Endothelial cell of umbilical vein (primary cell): ENCODE data around the gene GPR158. TPM values are rescaled to one million over a fixed set of nuclear protein-coding genes. Genes with fewer than 3 reads are reported as not detected.

Experiments used
- BruUV-seq: library from RNA; stranded (reverse); fragments of 400-500 nt; replicated peaks from 2 replicates; lab custom pipeline; 2021; lab: Mats Ljungman, UMichigan
- CTCF ChIA-PET: fragments of 300-600, 350-600 bp; sonication (Branson Sonifier 250); formaldehyde crosslinking; loops from one replicate; lab custom pipeline; 2021; ENCODE audit warnings: antibody characterized with exemption, inconsistent platforms; lab: Charles Lee
- POLR2A ChIA-PET: fragments of 300-600, 350-600 bp; sonication (Branson Sonifier 250); formaldehyde crosslinking; loops from one replicate; lab custom pipeline; 2021; ENCODE audit warnings: antibody characterized with exemption, inconsistent platforms; lab: Charles Lee
- DNase-seq: peaks from one replicate; pipeline ENCODE4 v3.0.0-alpha.2; 2011; ENCODE audit warnings: low read depth, low spot score
- FAIRE-seq: peaks from 2 replicates; lab custom pipeline; 2011; peaks lifted over from hg19 to GRCh38; lab: Jason Lieb, UNC
- H2AFZ ChIP-seq: 2 replicates; pipeline ENCODE4 v1.6.0; 2012; ENCODE audit warnings: low read depth, low read length, control low read depth, inconsistent platforms
- H3K27ac ChIP-seq: 2 replicates; pipeline ENCODE4 v1.5.1; 2011; ENCODE audit warnings: low read depth, mild to moderate bottlenecking, control low read depth, low read length, moderate library complexity; ENCODE audit not compliant: insufficient read depth
- H3K27me3 ChIP-seq, 2 experiments: 2 replicates each; pipeline versions ENCODE4 v1.6.0 to v1.6.1; 2011; ENCODE audit warnings: low read length in 2 of 2, mixed read lengths in 1 of 2; ENCODE audit not compliant: control insufficient read depth in 2 of 2, insufficient read depth in 2 of 2
- H3K36me3 ChIP-seq, 2 experiments: 2 replicates in 1 of 2; 3 replicates in 1 of 2; pipeline ENCODE4 v1.5.1; 2011; ENCODE audit warnings: low read length in 2 of 2, mild to moderate bottlenecking in 1 of 2, moderate library complexity in 1 of 2; ENCODE audit not compliant: control insufficient read depth in 2 of 2, insufficient read depth in 2 of 2; ENCODE audit errors: extremely low read depth in 1 of 2
- H3K4me1 ChIP-seq: 3 replicates; pipeline ENCODE4 v1.5.1; 2011; ENCODE audit warnings: mild to moderate bottlenecking, low read length; ENCODE audit not compliant: control insufficient read depth, insufficient read depth; ENCODE audit errors: extremely low read depth
- H3K4me2 ChIP-seq: 2 replicates; pipeline ENCODE4 v1.6.1; 2011; ENCODE audit warnings: low read length, control low read depth, mixed read lengths; ENCODE audit not compliant: insufficient read depth
- H3K4me3 ChIP-seq, 3 experiments: fragments of 200-600 bp in 1 of 3; sonication (generic), shearing (Covaris generic) in 1 of 3; replicated peaks in 1 of 3; 2 replicates each; pipeline ENCODE4 v1.5.1; 2011 to 2016; ENCODE audit warnings: control low read depth in 3 of 3, low read length in 3 of 3, mild to moderate bottlenecking in 2 of 3, inconsistent platforms in 1 of 3, low read depth in 1 of 3, moderate library complexity in 1 of 3; ENCODE audit not compliant: insufficient read depth in 1 of 3
- H3K79me2 ChIP-seq: 2 replicates; pipeline ENCODE4 v1.6.0; 2012; ENCODE audit warnings: low read length, inconsistent platforms; ENCODE audit not compliant: control insufficient read depth, insufficient read depth
- H3K9ac ChIP-seq: replicated peaks from 2 replicates; pipeline ENCODE3; 2011; ENCODE audit warnings: low read length, control low read depth; ENCODE audit not compliant: insufficient read depth; ENCODE audit errors: extremely low read depth
- H3K9me1 ChIP-seq: replicated peaks from 3 replicates; pipeline ENCODE4 v1.6.0; 2011; ENCODE audit warnings: mild to moderate bottlenecking, low read length; ENCODE audit not compliant: control insufficient read depth, insufficient read depth; ENCODE audit errors: extremely low read depth
- H3K9me3 ChIP-seq: replicated peaks from 2 replicates; pipeline ENCODE4 v1.5.1; 2012; ENCODE audit warnings: low read length, inconsistent platforms; ENCODE audit not compliant: control insufficient read depth, insufficient read depth
- H4K20me1 ChIP-seq: replicated peaks from 2 replicates; pipeline ENCODE3; 2011; ENCODE audit warnings: mild to moderate bottlenecking, low read length; ENCODE audit not compliant: control insufficient read depth, insufficient read depth; ENCODE audit errors: extremely low read depth
- CTCF ChIP-seq, 2 donors: IDR thresholded peaks; 1 replicate in 1 of 2; 2 replicates in 1 of 2; pipeline ENCODE4 v1.5.1; 2011; ENCODE audit warnings: low read length in 2 of 2, mild to moderate bottlenecking in 2 of 2, moderate library complexity in 2 of 2, control low read depth in 1 of 2, inconsistent platforms in 1 of 2, low read depth in 1 of 2; ENCODE audit not compliant: insufficient read depth in 1 of 2; ENCODE audit errors: extremely low read depth in 1 of 2
- EZH2 ChIP-seq: IDR thresholded peaks from 2 replicates; pipeline ENCODE4 v1.6.1; 2012; ENCODE audit warnings: borderline replicate concordance, low read depth, mild to moderate bottlenecking, moderate library complexity, low read length, inconsistent platforms; ENCODE audit not compliant: severe bottlenecking
- FOS ChIP-seq: IDR thresholded peaks from 2 replicates; pipeline ENCODE4 v1.6.1; 2011; ENCODE audit warnings: mild to moderate bottlenecking, low read length, moderate library complexity, borderline replicate concordance; ENCODE audit not compliant: insufficient read depth
- GATA2 ChIP-seq: IDR thresholded peaks from 2 replicates; pipeline ENCODE4 v1.7.0; 2011; ENCODE audit warnings: low read depth, mild to moderate bottlenecking, moderate library complexity, mixed read lengths, low read length; ENCODE audit not compliant: insufficient read length, insufficient read depth
- JUN ChIP-seq: IDR thresholded peaks from 2 replicates; pipeline ENCODE4 v1.6.1; 2011; ENCODE audit warnings: borderline replicate concordance, low read depth; ENCODE audit not compliant: insufficient read length, insufficient read depth
- MAX ChIP-seq: IDR thresholded peaks from 2 replicates; pipeline ENCODE4 v1.6.1; 2011; ENCODE audit not compliant: insufficient read depth, insufficient read length
- MYC ChIP-seq: IDR thresholded peaks from one replicate; pipeline ENCODE4 v1.6.1; 2011; ENCODE audit warnings: mild to moderate bottlenecking, low read depth, low read length
- POLR2A ChIP-seq: IDR thresholded peaks from 2 replicates; pipeline ENCODE4 v1.6.1; 2012; ENCODE audit warnings: low read depth, mild to moderate bottlenecking, control low read depth, low read length
- POLR2AphosphoS5 ChIP-seq: IDR thresholded peaks from 2 replicates; pipeline ENCODE4 v1.6.1; 2012; ENCODE audit warnings: low read depth, mild to moderate bottlenecking, control low read depth, low read length, moderate library complexity; ENCODE audit not compliant: insufficient read depth
- dilution Hi-C: fragments of 300-500 bp; cut with MboI; formaldehyde crosslinking; loops from one replicate; pipeline ENCODE4 v1.15.0; 2019; ENCODE audit warnings: low sequenced_read_pairs; ENCODE audit not compliant: extremely low pct_ligation_motif_present
- intact Hi-C: fragments of 100-400 bp; cut with micrococcal nuclease; formaldehyde crosslinking; loops from one replicate; pipeline ENCODE4 v1.10.0; 2022
- polyA plus RNA-seq, 4 experiments: library from polyadenylated mRNA; depleted of rRNA in 3 of 4; stranded (reverse) in 3 of 4; unstranded in 1 of 4; fragments of >200 nt; gene quantifications; 2 replicates each; pipeline versions ENCODE4 v1.2.1 to v1.2.3, GENCODE V29; 2011 to 2012; ENCODE audit warnings: missing spikeins in 1 of 4
- total RNA-seq: library from RNA; stranded (reverse); gene quantifications from 2 replicates; pipeline ENCODE4 v1.2.3, GENCODE V29; 2021

The GPR158 gene
- total and polyA plus RNA-seq, 2 donors (not counting 3 experiments of a cell fraction or from before 2014, with no cell fraction given) = not detected

GRCh38 chr10:25169740-25170139 lies 5.1 kb upstream of the GPR158 start:
- dilution Hi-C loops (no loop called here), intact Hi-C loops (no loop called here)
- no peaks in the 10 kb centered on the region for H3K9me3 ChIP-seq
- TF ChIP-seq JUN = no peak
- TF ChIP-seq FOS = no peak
- TF ChIP-seq POLR2AphosphoS5 = no peak
- TF ChIP-seq MAX = no peak
- TF ChIP-seq GATA2 = no peak
- TF ChIP-seq POLR2A = no peak
- no peak for TF ChIP-seq MYC
- no peak for TF ChIP-seq CTCF (IDR thresholded peaks at IDR 0.05; ENCODE audit: extremely low read depth in 1 of 2, insufficient read depth in 1 of 2, low read depth in 1 of 2, low read length in 2 of 2)
- TF ChIP-seq EZH2 = no peak
- peaks cover 0 to 1% of the 10 kb centered on the region in 2 experiments for H3K27me3 ChIP-seq
- FAIRE-seq (no peak), DNase-seq (no peak)
- H3K9me1 ChIP-seq = no peaks in the 10 kb centered on the region
- H4K20me1 ChIP-seq = no peaks in the 10 kb centered on the region
- no peaks in the 10 kb centered on the region for H3K4me1 ChIP-seq
- ChIA-PET POLR2A (no interaction called here), CTCF (no interaction called here)
- no peak overlapping the region for H3K4me3 ChIP-seq
- no peaks in the 10 kb centered on the region for H3K36me3 ChIP-seq
- H3K9ac ChIP-seq = no peak overlapping the region
- H3K27ac ChIP-seq = no peak overlapping the region
- H2AFZ ChIP-seq = no peak overlapping the region
- no peaks in the 10 kb centered on the region for H3K79me2 ChIP-seq
- no peak overlapping the region for H3K4me2 ChIP-seq
- BruUV-seq = no TSS peak
